OCI-LY3 (cell line): ENCODE results near the gene ZNF383.

Source experiments
- H2AFZ ChIP-seq: fragments of 200-600, 300-600 bp; shearing (Covaris generic); 2 replicates; pipeline ENCODE4 v1.6.0; 2014; ENCODE audit warnings: antibody characterized with exemption, low read depth, low read length
- H3K27ac ChIP-seq: fragments of 200-600, 300-600 bp; sonication (generic); 2 replicates; pipeline ENCODE4 v1.5.1; 2014; ENCODE audit warnings: mild to moderate bottlenecking, low read length, moderate library complexity, mixed read lengths
- H3K27me3 ChIP-seq: fragments of 200-600, 300-600 bp; sonication (generic); 2 replicates; pipeline ENCODE4 v1.6.1; 2014; ENCODE audit warnings: low read depth, low read length, mixed read lengths
- H3K36me3 ChIP-seq: fragments of 200-600, 300-600 bp; sonication (generic); replicated peaks from 2 replicates; pipeline ENCODE3; 2014; ENCODE audit warnings: low read depth, low read length, mixed read lengths
- H3K4me1 ChIP-seq: fragments of 300-600, 200-600 bp; sonication (generic); 2 replicates; pipeline ENCODE4 v1.6.1; 2014; ENCODE audit warnings: low read length, mixed read lengths
- H3K4me2 ChIP-seq: fragments of 200-600, 300-600 bp; sonication (generic); 2 replicates; pipeline ENCODE4 v1.6.1; 2014; ENCODE audit warnings: low read length, mixed read lengths
- H3K4me3 ChIP-seq: fragments of 300-600, 200-600 bp; sonication (generic); 2 replicates; pipeline ENCODE4 v1.5.1; 2014; ENCODE audit warnings: antibody characterized with exemption, mild to moderate bottlenecking, low read length, moderate library complexity
- H3K79me2 ChIP-seq: fragments of 300-600, 200-600 bp; shearing (Covaris generic); 2 replicates; pipeline ENCODE4 v1.6.1; 2014; ENCODE audit warnings: mild to moderate bottlenecking, low read length, mixed read lengths
- H3K9ac ChIP-seq: fragments of 300-600, 200-600 bp; shearing (Covaris generic); 2 replicates; pipeline ENCODE4 v1.6.0; 2014; ENCODE audit warnings: mild to moderate bottlenecking, low read length, moderate library complexity
- H3K9me3 ChIP-seq: fragments of 200-600, 300-600 bp; shearing (Covaris generic); 2 replicates; pipeline ENCODE4 v1.6.1; 2014; ENCODE audit warnings: low read length, mixed read lengths; ENCODE audit not compliant: insufficient read depth
- H4K20me1 ChIP-seq: fragments of 200-600, 300-600 bp; sonication (generic); 2 replicates; pipeline ENCODE4 v1.6.1; 2016; ENCODE audit warnings: low read length, mixed read lengths; ENCODE audit not compliant: insufficient read depth
- EZH2phosphoT487 ChIP-seq: fragments of 200-600 bp; shearing (Covaris generic); IDR thresholded peaks from 2 replicates; pipeline ENCODE4 v1.6.1; 2018; ENCODE audit warnings: antibody characterized with exemption, mixed run types, low read depth
- TF ChIP-seq, protein P1 (sequence below): fragments of 200-600, 300-600 bp; sonication (generic); IDR thresholded peaks from 2 replicates; pipeline ENCODE4 v1.5.1; 2014; ENCODE audit warnings: antibody characterized with exemption, low read length, low read depth

ZNF383 gene

DNA sequence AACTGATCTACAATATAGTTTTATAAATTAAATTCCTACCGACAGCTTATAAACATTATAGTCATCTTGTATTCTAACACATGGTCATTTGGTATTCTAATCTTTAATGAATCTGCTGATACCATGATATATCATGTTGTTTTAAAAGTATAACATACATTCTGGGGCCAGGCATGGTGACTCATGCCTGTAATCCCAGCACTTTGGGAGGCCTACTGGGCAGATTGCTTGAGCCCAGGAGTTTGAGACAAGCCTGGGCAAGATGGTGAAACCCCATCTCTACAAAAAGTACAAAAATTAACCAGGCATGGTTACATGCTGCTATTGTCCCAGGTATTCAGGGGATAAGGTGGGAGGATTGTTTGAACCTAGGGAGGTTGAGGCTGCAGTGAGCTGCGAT is 3.1 kb downstream of the ZNF383 start:
- Histone ChIP-seq H2AFZ (no peak overlapping the region), H3K9ac (no peak overlapping the region), H3K27ac (no peak overlapping the region), H4K20me1 (no peaks in the 10 kb centered on the region), H3K4me3 (no peak overlapping the region), H3K79me2 (peaks cover 27% of the 10 kb centered on the region), H3K9me3 (peaks cover 19% of the 10 kb centered on the region; the same call in 1 of the 2 replicates), H3K4me2 (no peak overlapping the region), H3K36me3 (peaks cover 54% of the 10 kb centered on the region), H3K27me3 (no peaks in the 10 kb centered on the region), H3K4me1 (peaks cover 6% of the 10 kb centered on the region; the same call in 1 of the 2 replicates)
- TF ChIP-seq EZH2phosphoT487: no peak
- TF ChIP-seq, protein P1, sequence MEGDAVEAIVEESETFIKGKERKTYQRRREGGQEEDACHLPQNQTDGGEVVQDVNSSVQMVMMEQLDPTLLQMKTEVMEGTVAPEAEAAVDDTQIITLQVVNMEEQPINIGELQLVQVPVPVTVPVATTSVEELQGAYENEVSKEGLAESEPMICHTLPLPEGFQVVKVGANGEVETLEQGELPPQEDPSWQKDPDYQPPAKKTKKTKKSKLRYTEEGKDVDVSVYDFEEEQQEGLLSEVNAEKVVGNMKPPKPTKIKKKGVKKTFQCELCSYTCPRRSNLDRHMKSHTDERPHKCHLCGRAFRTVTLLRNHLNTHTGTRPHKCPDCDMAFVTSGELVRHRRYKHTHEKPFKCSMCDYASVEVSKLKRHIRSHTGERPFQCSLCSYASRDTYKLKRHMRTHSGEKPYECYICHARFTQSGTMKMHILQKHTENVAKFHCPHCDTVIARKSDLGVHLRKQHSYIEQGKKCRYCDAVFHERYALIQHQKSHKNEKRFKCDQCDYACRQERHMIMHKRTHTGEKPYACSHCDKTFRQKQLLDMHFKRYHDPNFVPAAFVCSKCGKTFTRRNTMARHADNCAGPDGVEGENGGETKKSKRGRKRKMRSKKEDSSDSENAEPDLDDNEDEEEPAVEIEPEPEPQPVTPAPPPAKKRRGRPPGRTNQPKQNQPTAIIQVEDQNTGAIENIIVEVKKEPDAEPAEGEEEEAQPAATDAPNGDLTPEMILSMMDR: no peak

DNA sequence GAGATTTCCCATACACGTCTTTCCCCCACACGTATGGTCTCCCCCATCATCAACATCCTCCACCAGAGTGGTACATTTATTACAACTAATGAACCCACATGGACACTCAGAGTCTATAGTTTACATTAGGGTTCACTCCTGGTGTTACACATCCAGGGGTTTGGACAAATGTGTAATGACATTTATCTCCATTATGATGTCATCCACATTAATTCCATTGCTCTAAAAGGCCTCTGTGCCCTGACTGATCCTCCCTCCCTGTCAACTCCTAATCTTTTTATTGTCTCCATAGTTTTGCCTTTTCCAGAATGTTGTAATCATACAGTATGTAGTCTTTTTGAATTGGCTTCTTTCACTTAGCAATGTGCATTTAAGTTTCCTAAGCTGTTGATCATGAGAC is 8.2 kb downstream of the ZNF383 start:
- Histone ChIP-seq H3K79me2 (peaks cover 2% of the 10 kb centered on the region), H3K27me3 (no peaks in the 10 kb centered on the region), H3K4me2 (no peak overlapping the region), H3K4me3 (no peak overlapping the region), H3K36me3 (peaks cover 74% of the 10 kb centered on the region), H2AFZ (no peak overlapping the region), H3K27ac (no peak overlapping the region), H4K20me1 (no peaks in the 10 kb centered on the region), H3K9me3 (peaks cover 20% of the 10 kb centered on the region; the same call in 1 of the 2 replicates), H3K4me1 (no peaks in the 10 kb centered on the region), H3K9ac (no peak overlapping the region)
- TF ChIP-seq, protein P1: no peak
- TF ChIP-seq EZH2phosphoT487: no peak

DNA sequence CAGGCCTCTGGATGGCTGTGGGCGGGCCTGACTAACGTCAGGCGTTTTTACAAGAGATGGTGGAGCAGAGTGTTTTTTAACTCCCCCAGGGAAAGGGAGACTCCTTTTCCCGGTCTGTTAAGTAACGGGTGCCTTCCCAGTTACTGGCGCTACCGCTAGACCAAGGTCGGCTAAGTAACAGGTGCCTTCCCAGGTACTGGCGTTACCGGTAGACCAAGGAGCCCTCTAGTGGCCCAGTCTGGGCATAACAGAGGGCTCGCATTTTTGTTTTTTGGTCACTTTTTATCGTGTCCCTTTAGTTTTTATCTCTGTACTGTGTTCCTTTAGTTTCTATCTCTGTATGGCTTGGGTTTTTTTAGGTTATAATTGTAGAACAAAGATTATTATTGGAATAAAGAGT is 10.0 kb downstream of the ZNF383 start:
- Histone ChIP-seq H3K36me3 (peaks cover 76% of the 10 kb centered on the region), H3K27me3 (no peaks in the 10 kb centered on the region), H3K79me2 (no peaks in the 10 kb centered on the region), H3K4me1 (no peaks in the 10 kb centered on the region), H3K9me3 (peaks cover 15% of the 10 kb centered on the region; the same call in 1 of the 2 replicates), H3K9ac (no peak overlapping the region), H3K4me2 (no peak overlapping the region), H4K20me1 (no peaks in the 10 kb centered on the region), H3K4me3 (no peak overlapping the region), H3K27ac (no peak overlapping the region), H2AFZ (no peak overlapping the region)
- no peak for TF ChIP-seq EZH2phosphoT487
- TF ChIP-seq, protein P1: peak; percentile 55

DNA sequence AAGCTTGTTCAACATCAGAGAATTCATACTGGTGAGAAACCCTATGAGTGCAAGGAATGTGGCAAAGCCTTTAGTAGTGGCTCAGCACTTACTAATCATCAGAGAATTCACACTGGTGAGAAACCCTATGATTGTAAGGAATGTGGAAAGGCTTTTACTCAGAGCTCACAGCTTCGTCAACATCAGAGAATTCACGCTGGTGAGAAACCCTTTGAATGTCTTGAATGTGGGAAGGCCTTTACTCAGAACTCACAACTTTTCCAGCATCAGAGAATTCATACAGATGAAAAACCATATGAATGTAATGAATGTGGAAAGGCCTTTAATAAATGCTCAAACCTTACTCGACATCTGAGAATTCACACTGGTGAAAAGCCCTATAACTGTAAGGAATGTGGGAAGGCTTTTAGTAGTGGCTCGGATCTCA is 25.2 kb downstream of the ZNF383 start:
- Histone ChIP-seq H3K27me3 (no peaks in the 10 kb centered on the region), H3K79me2 (no peaks in the 10 kb centered on the region), H3K4me2 (no peak overlapping the region), H3K27ac (no peak overlapping the region), H3K4me3 (no peak overlapping the region), H4K20me1 (no peaks in the 10 kb centered on the region), H2AFZ (no peak overlapping the region), H3K9me3 (peaks cover 48% of the 10 kb centered on the region), H3K4me1 (no peaks in the 10 kb centered on the region), H3K9ac (no peak overlapping the region), H3K36me3 (peaks cover 72% of the 10 kb centered on the region)
- TF ChIP-seq, protein P1: no peak
- TF ChIP-seq EZH2phosphoT487: no peak
